AG10803 (cell line): ENCODE measurements around the gene TNFRSF8.
A peak's percentile ranks its signal among the peaks of the same experiment; 100 is the strongest.

Experiments used
- DNase-seq: peaks from one replicate; pipeline ENCODE4 v3.0.0; 2010; ENCODE audit warnings: low read depth
- H3K4me3 ChIP-seq: 2 replicates; pipeline ENCODE4 v1.5.1; 2011; ENCODE audit warnings: mild to moderate bottlenecking, low read length, control low read depth
- CTCF ChIP-seq: conservative IDR thresholded peaks from 2 replicates; pipeline ENCODE4 v1.5.1; 2011; ENCODE audit warnings: mild to moderate bottlenecking, low read length, control low read depth, inconsistent platforms

Gene TNFRSF8

DNA sequence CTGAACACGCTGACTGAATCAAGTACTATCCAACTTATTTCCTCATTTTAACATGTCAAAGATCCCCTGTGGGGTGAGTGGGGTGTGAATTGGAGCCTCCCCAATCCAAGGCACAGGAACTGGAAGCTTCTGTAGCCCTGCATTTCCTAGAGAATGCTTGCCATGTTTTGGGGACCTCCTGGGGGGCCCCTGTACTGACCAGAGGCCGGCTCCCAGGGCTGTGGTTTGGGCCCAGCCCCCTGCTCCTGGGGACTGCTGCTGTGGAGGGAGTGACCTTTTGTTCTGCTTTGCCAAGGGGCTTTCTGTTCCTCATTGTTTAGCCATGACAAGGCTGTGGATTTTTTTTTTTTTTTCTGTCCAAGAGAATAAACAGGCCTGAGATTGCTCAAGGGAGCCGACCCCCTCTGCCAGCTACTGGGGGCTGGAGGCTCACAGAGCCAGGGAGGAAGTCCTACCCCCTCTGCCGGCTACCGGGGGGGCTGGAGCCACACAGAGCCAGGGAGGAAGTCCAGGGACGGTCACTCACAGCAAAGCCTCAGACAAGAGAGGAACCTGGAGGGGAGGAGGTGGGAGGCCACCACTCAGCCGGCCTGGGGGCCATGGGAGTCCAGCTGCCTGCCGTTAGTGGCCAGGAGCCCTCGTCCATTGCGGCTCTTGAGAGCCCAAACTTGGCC, 121.0 kb downstream of the TNFRSF8 start:
- H3K4me3 ChIP-seq, result no peak overlapping the region
- DNase-seq, result peak; percentile 83
- peak; percentile 38 for TF ChIP-seq CTCF

- no peak for TF ChIP-seq CTCF
- no peak for DNase-seq
- H3K4me3 ChIP-seq, result no peak overlapping the region
These were observed 122.2 kb downstream of the TNFRSF8 start for GRCh38 chr1:12185036-12185917.

DNA sequence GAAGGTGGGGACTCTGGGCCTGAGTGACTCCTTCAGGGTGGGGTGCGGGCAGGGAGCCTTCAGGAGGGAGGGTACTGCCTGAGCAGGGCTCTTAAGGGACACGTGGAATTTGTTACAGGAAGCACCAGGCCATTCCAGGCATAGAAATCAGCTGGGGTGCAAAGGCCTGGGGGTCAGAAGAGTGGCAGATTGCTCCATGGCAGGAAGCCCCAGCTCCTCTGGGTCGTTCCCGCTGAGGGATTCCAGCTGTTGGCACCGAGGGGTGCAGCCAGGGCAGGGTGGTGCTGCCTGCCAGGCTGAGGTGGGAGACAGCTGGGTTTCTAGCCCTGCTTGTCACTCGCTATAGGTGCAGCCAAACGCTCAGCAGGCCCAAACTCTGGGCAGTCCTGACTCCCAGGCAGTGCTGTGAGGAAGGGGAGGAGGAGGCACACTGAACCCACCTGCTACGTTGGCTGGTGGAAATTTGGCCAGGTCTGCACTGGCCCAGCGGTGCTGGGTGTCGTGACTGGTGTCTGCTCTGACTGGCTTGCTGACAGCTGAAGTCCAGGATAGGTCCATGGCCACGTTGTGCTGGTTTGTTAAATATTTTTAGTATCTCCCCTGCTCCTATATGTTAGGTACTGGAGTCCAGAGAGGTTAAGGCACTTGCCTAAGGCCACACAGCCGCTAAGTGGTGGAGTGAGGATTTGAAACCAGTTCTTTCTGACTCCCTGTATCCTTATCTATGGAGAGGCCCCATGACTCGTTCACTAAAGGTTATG, 123.0 kb downstream of the TNFRSF8 start:
- TF ChIP-seq CTCF, result no peak
- no peak overlapping the region for H3K4me3 ChIP-seq
- DNase-seq, result no peak

DNA sequence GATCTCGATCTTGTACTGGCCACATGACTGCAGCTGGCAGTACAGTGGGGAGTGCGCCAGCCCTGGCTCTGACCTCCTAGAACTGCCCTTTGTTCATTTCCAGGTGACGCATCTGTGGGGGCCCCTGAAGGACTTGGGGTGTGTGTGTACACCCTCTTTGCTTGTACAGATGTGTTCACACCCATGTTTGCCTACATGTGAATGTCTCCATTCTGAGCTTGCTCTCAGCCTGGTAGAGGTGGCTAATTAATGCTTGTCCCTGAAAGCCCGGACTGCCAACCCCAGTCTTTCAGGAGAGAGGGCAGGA, 123.5 kb downstream of the TNFRSF8 start:
- no peak overlapping the region for H3K4me3 ChIP-seq
- DNase-seq, result no peak
- TF ChIP-seq CTCF, result no peak

DNA sequence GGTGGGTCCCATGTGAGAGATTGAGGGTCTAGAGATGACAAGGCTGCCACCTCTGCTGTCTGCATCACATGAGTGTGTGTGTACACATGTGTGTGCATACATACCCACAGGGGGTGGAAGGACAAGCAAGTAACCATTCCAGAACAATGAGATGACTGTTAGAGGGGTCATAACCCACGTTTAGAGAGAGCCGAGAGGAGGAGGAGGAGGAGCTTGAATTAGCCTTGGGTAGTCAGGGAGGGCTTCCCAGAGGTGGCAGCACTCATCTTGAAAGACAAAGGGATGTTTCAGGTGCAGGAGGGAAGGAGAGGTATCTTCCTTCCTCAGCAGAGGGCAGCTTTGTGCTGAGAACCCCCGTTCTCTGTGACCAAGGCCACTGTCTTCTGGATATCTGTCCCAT, 125.0 kb downstream of the TNFRSF8 start:
- DNase-seq, result no peak
- no peak overlapping the region for H3K4me3 ChIP-seq
- TF ChIP-seq CTCF, result no peak

- DNase-seq, result no peak
- no peak overlapping the region for H3K4me3 ChIP-seq
- no peak for TF ChIP-seq CTCF
These were observed 125.7 kb downstream of the TNFRSF8 start for GRCh38 chr1:12188657-12189327.
